ENCODE results near the gene WFS1.

Gene WFS1

GRCh38 chr4:6324461-6324998 is 54.9 kb downstream of the WFS1 start:
- TF ChIP-seq, protein P1, sequence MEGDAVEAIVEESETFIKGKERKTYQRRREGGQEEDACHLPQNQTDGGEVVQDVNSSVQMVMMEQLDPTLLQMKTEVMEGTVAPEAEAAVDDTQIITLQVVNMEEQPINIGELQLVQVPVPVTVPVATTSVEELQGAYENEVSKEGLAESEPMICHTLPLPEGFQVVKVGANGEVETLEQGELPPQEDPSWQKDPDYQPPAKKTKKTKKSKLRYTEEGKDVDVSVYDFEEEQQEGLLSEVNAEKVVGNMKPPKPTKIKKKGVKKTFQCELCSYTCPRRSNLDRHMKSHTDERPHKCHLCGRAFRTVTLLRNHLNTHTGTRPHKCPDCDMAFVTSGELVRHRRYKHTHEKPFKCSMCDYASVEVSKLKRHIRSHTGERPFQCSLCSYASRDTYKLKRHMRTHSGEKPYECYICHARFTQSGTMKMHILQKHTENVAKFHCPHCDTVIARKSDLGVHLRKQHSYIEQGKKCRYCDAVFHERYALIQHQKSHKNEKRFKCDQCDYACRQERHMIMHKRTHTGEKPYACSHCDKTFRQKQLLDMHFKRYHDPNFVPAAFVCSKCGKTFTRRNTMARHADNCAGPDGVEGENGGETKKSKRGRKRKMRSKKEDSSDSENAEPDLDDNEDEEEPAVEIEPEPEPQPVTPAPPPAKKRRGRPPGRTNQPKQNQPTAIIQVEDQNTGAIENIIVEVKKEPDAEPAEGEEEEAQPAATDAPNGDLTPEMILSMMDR (IDR thresholded peaks at IDR 0.05; ENCODE audit: insufficient read depth, low read depth, low read length, missing control alignments) = no peak
- no peak overlapping the region for H3K4me3 ChIP-seq (ENCODE audit: low read length)
- no peak for DNase-seq (ENCODE audit: low read depth)

DNA sequence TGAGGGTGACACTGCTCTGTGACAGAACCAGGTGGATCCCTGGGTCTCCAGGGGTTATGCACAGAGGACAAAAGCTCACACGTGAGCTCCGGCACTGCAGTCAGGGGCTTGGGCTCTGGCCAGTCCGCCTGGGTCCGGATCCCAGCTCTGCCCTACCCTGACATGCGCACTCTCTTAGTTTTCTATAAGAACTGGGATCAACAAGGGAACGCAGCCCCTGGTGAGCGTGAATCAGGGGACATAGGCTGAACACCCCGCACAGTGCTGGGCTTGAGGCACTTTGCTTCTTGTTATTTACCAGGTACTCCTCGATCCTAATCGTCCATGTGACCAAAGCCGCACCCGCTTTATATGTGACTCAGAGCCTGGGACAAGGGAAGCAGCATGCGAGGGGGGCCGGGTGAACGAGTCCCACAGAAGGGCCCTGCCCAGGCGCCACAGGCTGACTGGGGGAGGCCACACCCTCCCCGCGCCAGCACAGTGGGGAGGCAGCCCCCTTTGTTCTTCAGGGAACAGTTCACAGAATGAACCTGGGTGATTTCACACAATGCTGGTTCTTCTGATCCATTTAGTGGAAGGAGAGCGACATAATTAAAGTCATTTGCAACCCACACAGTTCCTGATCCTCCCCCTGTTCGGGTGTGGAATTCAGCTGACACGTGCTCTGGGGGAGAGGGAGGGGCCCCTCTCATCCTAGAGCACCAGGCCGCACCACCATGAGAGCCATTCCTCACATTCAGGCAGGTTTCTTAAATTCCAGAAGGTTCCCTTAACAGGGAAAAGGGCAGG is 55.5 kb downstream of the WFS1 start:
- DNase-seq (ENCODE audit: low read depth) = peak; percentile 57
- no peak overlapping the region for H3K4me3 ChIP-seq (ENCODE audit: low read length)
- TF ChIP-seq, protein P1 (IDR thresholded peaks at IDR 0.05; ENCODE audit: insufficient read depth, low read depth, low read length, missing control alignments) = no peak

GRCh38 chr4:6325788-6326290 is 56.2 kb downstream of the WFS1 start:
- DNase-seq (ENCODE audit: low read depth) = no peak
- TF ChIP-seq, protein P1 (IDR thresholded peaks at IDR 0.05; ENCODE audit: insufficient read depth, low read depth, low read length, missing control alignments) = no peak
- no peak overlapping the region for H3K4me3 ChIP-seq (ENCODE audit: low read length)

DNA sequence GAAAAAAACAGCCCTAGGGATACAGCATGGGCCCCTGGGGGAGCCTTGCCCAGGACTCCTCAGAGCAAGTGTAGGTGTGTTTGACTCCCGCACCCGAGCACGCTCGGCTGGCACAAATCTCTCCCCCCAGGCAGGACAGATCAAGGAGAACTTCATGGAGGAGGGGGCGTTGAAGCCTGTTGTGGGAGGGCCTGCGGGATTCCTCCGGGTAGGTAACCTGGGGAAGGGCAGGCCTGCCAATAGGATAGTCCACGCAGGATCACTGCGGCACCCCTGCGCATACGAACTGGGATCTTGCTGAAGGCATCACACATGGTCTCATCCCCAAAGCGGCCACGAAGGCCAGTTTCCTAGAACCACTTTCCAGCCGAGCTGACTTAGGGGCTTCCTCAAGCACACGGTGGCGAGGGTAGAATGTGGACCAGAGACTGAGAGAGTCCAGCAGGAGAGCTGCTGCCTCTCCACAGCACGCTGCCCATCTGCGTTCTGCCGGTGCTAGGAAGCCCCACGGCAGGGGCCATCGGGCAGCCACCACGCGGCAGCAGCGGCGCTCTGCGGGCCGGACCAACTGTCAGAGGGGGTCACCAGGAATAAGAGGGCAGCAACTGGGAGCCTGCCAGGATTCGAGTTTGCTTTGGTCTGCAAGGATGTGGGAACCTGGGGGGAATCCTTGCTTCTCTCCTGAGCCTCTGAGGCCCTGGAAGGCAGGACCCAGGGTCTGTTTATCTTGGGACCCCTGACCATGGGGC is 56.8 kb downstream of the WFS1 start:
- no peak for DNase-seq (ENCODE audit: low read depth)
- TF ChIP-seq, protein P1 (IDR thresholded peaks at IDR 0.05; ENCODE audit: insufficient read depth, low read depth, low read length, missing control alignments) = no peak
- H3K4me3 ChIP-seq (ENCODE audit: low read length) = no peak overlapping the region

GRCh38 chr4:6327220-6327917 is 57.7 kb downstream of the WFS1 start:
- TF ChIP-seq, protein P1 (IDR thresholded peaks at IDR 0.05; ENCODE audit: insufficient read depth, low read depth, low read length, missing control alignments) = peak; percentile 84
- DNase-seq (ENCODE audit: low read depth) = peak; percentile 62
- H3K4me3 ChIP-seq (ENCODE audit: low read length) = no peak overlapping the region

DNA sequence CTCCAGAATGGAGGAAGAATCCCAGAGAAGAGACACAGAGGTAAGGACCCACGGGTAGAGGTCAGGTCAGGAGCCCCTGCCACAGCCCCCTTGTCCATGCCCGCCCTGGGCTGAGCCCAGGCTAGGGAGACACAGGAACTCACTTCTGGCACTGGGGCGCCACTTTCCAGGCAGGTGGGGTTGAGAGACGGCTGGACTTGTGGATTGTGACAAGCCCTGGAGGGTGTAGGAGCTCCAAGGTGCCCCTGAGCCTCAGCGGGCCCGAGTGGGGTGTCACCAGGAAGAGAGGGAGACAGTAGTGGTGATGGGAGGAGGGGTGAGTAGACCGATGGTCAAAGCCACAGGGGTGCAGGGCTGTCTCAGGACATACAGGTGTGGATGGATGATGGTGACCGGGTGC is 58.9 kb downstream of the WFS1 start:
- TF ChIP-seq, protein P1 (IDR thresholded peaks at IDR 0.05; ENCODE audit: insufficient read depth, low read depth, low read length, missing control alignments) = no peak
- H3K4me3 ChIP-seq (ENCODE audit: low read length) = no peak overlapping the region
- no peak for DNase-seq (ENCODE audit: low read depth)

All from epithelial cell of esophagus (primary cell).